GM12878 (cell line): ENCODE measurements around the gene KCNG3. TPM values are rescaled to one million over a fixed set of nuclear protein-coding genes. Genes with fewer than 3 reads are reported as not detected.

ENCODE experiments used
- ATAC-seq: fragments of 200-7000 bp; cut with Tn5 transposase; 3 replicates; pipeline ENCODE4 v1.9.1; 2020; ENCODE audit warnings: mild to moderate bottlenecking, moderate library complexity
- BruUV-seq: library from RNA; stranded (reverse); fragments of 400-500 nt; replicated peaks from 2 replicates; lab custom pipeline; 2021; lab: Mats Ljungman, UMichigan
- CTCF ChIA-PET: fragments of 300-600 bp; sonication (Branson Sonifier 250); formaldehyde crosslinking; extraction: SDS; loops from one replicate; lab custom pipeline; 2021; ENCODE audit warnings: inconsistent platforms; lab: Yijun Ruan, JAX
- POLR2A ChIA-PET: fragments of 350-600 bp; formaldehyde crosslinking; extraction: SDS; loops from one replicate; lab custom pipeline; 2021; ENCODE audit warnings: inconsistent platforms; lab: Charles Lee
- RAD21 ChIA-PET: fragments of 300-600 bp; sonication (Branson Sonifier 250); formaldehyde crosslinking; loops from one replicate; lab custom pipeline; 2023; ENCODE audit warnings: antibody characterized with exemption; ENCODE audit not compliant: unreplicated experiment; lab: Charles Lee
- SMC1A ChIA-PET: fragments of 300-600 bp; sonication (Branson Sonifier 250); formaldehyde crosslinking; loops from one replicate; lab custom pipeline; 2023; ENCODE audit not compliant: unreplicated experiment, uncharacterized antibody; lab: Charles Lee
- DNase-seq: peaks from one replicate; pipeline ENCODE4 v3.0.0-alpha.2; 2011; ENCODE audit warnings: low read depth, low spot score
- FAIRE-seq: peaks from 3 replicates; lab custom pipeline; 2011; peaks lifted over from hg19 to GRCh38; lab: Jason Lieb, UNC
- H2AFZ ChIP-seq: 2 replicates; pipeline ENCODE4 v1.6.0; 2011; ENCODE audit warnings: low read depth, low read length, control low read depth; ENCODE audit not compliant: control insufficient read depth
- H3K27ac ChIP-seq: 2 replicates; pipeline ENCODE4 v1.5.1; 2011; ENCODE audit warnings: control low read depth; ENCODE audit not compliant: control insufficient read depth, insufficient read depth
- H3K27me3 ChIP-seq, 2 experiments: replicated peaks in 1 of 2; 2 replicates each; pipeline versions ENCODE4 v1.6.0 to v1.6.1; 2011; ENCODE audit warnings: low read length in 1 of 2; ENCODE audit not compliant: control insufficient read depth in 2 of 2, insufficient read depth in 2 of 2
- H3K36me3 ChIP-seq, 2 experiments: 2 replicates each; pipeline ENCODE4 v1.5.1; 2011; ENCODE audit warnings: low read length in 1 of 2; ENCODE audit not compliant: control insufficient read depth in 2 of 2, insufficient read depth in 2 of 2
- H3K4me1 ChIP-seq: 2 replicates; pipeline ENCODE4 v1.6.1; 2011; ENCODE audit warnings: mild to moderate bottlenecking, low read length, moderate library complexity, mixed read lengths; ENCODE audit not compliant: control insufficient read depth, insufficient read depth
- H3K4me2 ChIP-seq: 2 replicates; pipeline ENCODE4 v1.6.0; 2011; ENCODE audit warnings: control low read depth; ENCODE audit not compliant: control insufficient read depth, insufficient read depth
- H3K4me3 ChIP-seq: fragments of 200-600 bp; sonication (generic); 2 replicates; pipeline ENCODE4 v1.5.1; 2016
- H3K79me2 ChIP-seq: 2 replicates; pipeline ENCODE4 v1.6.0; 2011; ENCODE audit warnings: low read length; ENCODE audit not compliant: control insufficient read depth, insufficient read depth
- H3K9ac ChIP-seq: 2 replicates; pipeline ENCODE4 v1.8.0; 2011; ENCODE audit warnings: low read length, control low read depth, mixed read lengths; ENCODE audit not compliant: control insufficient read depth, insufficient read depth
- H3K9me3 ChIP-seq: replicated peaks from 3 replicates; pipeline ENCODE4 v1.5.1; 2011; ENCODE audit warnings: mild to moderate bottlenecking, low read length; ENCODE audit not compliant: control insufficient read depth, insufficient read depth
- H4K20me1 ChIP-seq: 2 replicates; pipeline ENCODE4 v1.6.0; 2011; ENCODE audit not compliant: control insufficient read depth, insufficient read depth
- CEBPZ ChIP-seq: fragments of 150-350 bp; IDR thresholded peaks from 2 replicates; pipeline ENCODE4 v1.6.1; 2016; ENCODE audit warnings: low read depth, low read length
- CTCF ChIP-seq, 3 experiments: IDR thresholded peaks in 2 of 3; conservative IDR thresholded peaks in 1 of 3; 2 replicates each; pipeline ENCODE4 v1.5.1; 2011; ENCODE audit warnings: low read depth in 3 of 3, low read length in 3 of 3, mild to moderate bottlenecking in 3 of 3, control low read depth in 2 of 3, moderate library complexity in 2 of 3, inconsistent platforms in 1 of 3, mixed read lengths in 1 of 3; ENCODE audit not compliant: control insufficient read depth in 2 of 3, insufficient read depth in 1 of 3; ENCODE audit errors: extremely low read depth in 1 of 3
- FOXM1 ChIP-seq: IDR thresholded peaks from 2 replicates; pipeline ENCODE4 v1.6.1; 2012; ENCODE audit warnings: low read depth, mild to moderate bottlenecking, inconsistent platforms, low read length, moderate library complexity
- KAT2A ChIP-seq: conservative IDR thresholded peaks from 2 replicates; pipeline ENCODE4 v1.6.1; 2011; ENCODE audit warnings: low read depth, low read length; ENCODE audit not compliant: control insufficient read depth
- KDM1A ChIP-seq: fragments of 200-600 bp; sonication (generic); IDR thresholded peaks from 2 replicates; pipeline ENCODE4 v1.6.1; 2016; ENCODE audit warnings: borderline replicate concordance
- NFYA ChIP-seq: IDR thresholded peaks from 2 replicates; pipeline ENCODE4 v1.6.1; 2011; ENCODE audit warnings: low read depth, mild to moderate bottlenecking, low read length, improper control_type of control experiment, borderline replicate concordance
- RAD51 ChIP-seq: fragments of 450-650 bp; IDR thresholded peaks from 2 replicates; pipeline ENCODE4 v1.6.1; 2016; ENCODE audit warnings: moderate library complexity, mild to moderate bottlenecking, inconsistent platforms
- RUNX3 ChIP-seq: IDR thresholded peaks from 2 replicates; pipeline ENCODE4 v1.6.1; 2012; ENCODE audit warnings: low read length, inconsistent platforms
- SIX5 ChIP-seq: IDR thresholded peaks from 2 replicates; pipeline ENCODE4 v1.6.1; 2011; ENCODE audit warnings: mild to moderate bottlenecking, low read depth, low read length, moderate library complexity; ENCODE audit not compliant: severe bottlenecking
- SKIL ChIP-seq: fragments of 450-650 bp; IDR thresholded peaks from 2 replicates; pipeline ENCODE4 v1.6.1; 2017; ENCODE audit warnings: mild to moderate bottlenecking, low read depth, inconsistent platforms; ENCODE audit not compliant: poor library complexity, severe bottlenecking
- SMC3 ChIP-seq: IDR thresholded peaks from 2 replicates; pipeline ENCODE4 v1.6.1; 2011; ENCODE audit warnings: low read length, improper control_type of control experiment, borderline replicate concordance
- TARDBP ChIP-seq: IDR thresholded peaks from 2 replicates; pipeline ENCODE4 v1.6.1; 2016; ENCODE audit warnings: borderline replicate concordance
- WRNIP1 ChIP-seq: IDR thresholded peaks from 2 replicates; pipeline ENCODE4 v1.6.1; 2011; ENCODE audit warnings: low read depth, low read length, improper control_type of control experiment, borderline replicate concordance
- WGBS: methylation state at CpG from one replicate; pipeline ENCODE4 v1.1.6; 2016; ENCODE audit warnings: low lambda C conversion rate; ENCODE audit not compliant: insufficient replicate concordance, insufficient coverage; ENCODE audit errors: missing lambda C conversion rate; 5-methylcytosine and 5-hydroxymethylcytosine counted together
- in situ Hi-C: fragments of 300-500 bp; cut with MboI; formaldehyde crosslinking; loops from 9 replicates; pipeline ENCODE4 v1.14.3; 2018; ENCODE audit warnings: mixed read lengths
- intact Hi-C: fragments of 100-400 bp; cut with micrococcal nuclease; formaldehyde crosslinking; loops from one replicate; pipeline ENCODE4 v1.14.2; 2022; ENCODE audit not compliant: unreplicated experiment
- polyA plus RNA-seq, 11 experiments: library from polyadenylated mRNA; depleted of rRNA in 4 of 11; unstranded in 6 of 11; stranded (reverse) in 5 of 11; fragments of >200 nt; fragmentation: Nextera tagmentation in 4 of 11; fragmentation: Illumina TruSeq in 1 of 11; extraction: Ambion mirVana in 4 of 11; extraction: Trizol in 1 of 11; gene quantifications; 1 replicate in 1 of 11; 2 replicates in 10 of 11; pipeline versions ENCODE4 v1.2.1 to v1.2.3, GENCODE V29; 2011 to 2016; ENCODE audit warnings: inconsistent platforms in 2 of 11, missing spikeins in 2 of 11, low read depth in 1 of 11
- total RNA-seq, 4 experiments: library from RNA; depleted of rRNA in 3 of 4; stranded (reverse); fragments of >200 nt in 3 of 4; fragmentation: Illumina TruSeq in 1 of 4; extraction: Trizol in 1 of 4; gene quantifications; 2 replicates each; pipeline versions ENCODE4 v1.2.1 to v1.2.3, GENCODE V29; 2013 to 2021

The KCNG3 gene
- total and polyA plus RNA-seq, 10 of the 15 experiments (the other 5 are each of a cell fraction or from before 2014, with no cell fraction given), result 0.01 to 0.06 (median 0.04) TPM; not detected in 4

DNA sequence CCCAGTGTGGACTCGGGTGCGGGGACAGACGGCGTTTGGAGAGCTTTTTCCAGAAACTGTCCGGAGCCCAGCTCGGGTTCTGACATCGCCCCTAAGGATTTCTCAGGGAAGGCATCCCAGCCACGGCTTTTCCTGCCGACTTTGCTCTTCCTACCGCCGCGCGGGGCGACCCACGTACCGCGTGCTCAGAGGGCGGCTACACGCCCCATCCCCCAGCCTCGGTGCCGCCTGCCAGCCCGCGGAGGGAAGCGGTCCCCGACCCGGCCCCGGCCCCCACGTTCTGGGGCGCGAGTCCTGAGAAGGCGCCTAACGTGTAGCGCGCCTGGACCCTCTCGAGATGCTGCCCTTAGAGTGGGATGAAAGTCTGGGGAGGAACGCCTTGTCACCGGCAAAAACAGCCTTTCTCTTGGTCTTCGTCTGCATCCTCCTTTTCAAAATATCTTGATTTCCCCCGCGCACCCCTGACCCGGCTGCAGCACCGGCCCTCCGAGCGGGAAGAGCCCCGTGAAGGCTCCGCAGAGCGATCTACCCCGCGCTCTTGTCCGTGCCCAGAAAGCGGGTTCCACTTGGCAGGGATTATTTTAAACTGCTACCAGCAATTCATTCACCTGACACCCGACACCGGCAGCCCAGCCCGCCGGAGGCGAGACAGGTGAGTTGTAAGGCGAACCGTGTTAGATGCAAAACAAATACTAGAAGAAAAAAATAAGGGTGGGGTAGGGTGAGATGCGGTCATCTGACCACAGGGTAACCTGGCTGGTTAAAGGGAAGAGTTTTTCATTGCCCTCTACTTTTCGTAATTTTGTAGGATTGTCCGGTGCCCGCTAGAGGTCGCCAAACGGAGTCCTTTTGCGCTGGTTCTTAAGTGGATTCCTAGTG lies 812 bp upstream of the KCNG3 start:
- Histone ChIP-seq H3K36me3 (no peaks in the 10 kb centered on the region), H2AFZ (peak overlapping the region; percentile 72), H3K27me3 (peaks cover 3 to 13% of the 10 kb centered on the region in 2 experiments), H3K27ac (no peak overlapping the region), H3K9ac (peak overlapping the region; percentile 10; the same call in 1 of the 2 replicates), H4K20me1 (no peaks in the 10 kb centered on the region), H3K4me1 (no peaks in the 10 kb centered on the region), H3K79me2 (no peaks in the 10 kb centered on the region), H3K4me3 (peak overlapping the region; percentile 76), H3K9me3 (no peaks in the 10 kb centered on the region; the same call in 2 of the 3 replicates), H3K4me2 (peak overlapping the region; percentile 95)
- ChIA-PET CTCF (interaction anchor here (0.5 to 5.6 kb wide), 6 partner anchors 8 to 169 kb away, joined by 3 to 63 read pairs (median 6); no protein-coding TSS in a partner anchor), POLR2A (no interaction called here), SMC1A (interaction anchor here (1.4 to 6.8 kb wide), 5 partner anchors 12 to 195 kb away, joined by 3 to 62 read pairs (median 4); no protein-coding TSS in a partner anchor), RAD21 (interaction anchor here (1.9 to 4.5 kb wide), 2 partner anchors 16 to 169 kb away, joined by 5 to 25 read pairs; no protein-coding TSS in a partner anchor)
- peak; percentile 35 for DNase-seq
- intact Hi-C loops, result loop anchor here (1.0 to 10.0 kb wide), 4 partner anchors 108 to 300 kb away; partner anchors contain the start of gene HAAO
- 2% methylated on average over 65 of the region's 65 CpGs for WGBS
- FAIRE-seq, result peak; percentile 92
- BruUV-seq, result no TSS peak
- in situ Hi-C loops, result loop anchor here (5.0 kb wide), 1 partner anchor 168 kb away; no protein-coding TSS in a partner anchor
- peak; percentile 90 for ATAC-seq
- TF ChIP-seq KAT2A, result no peak
- TF ChIP-seq KDM1A, result no peak
- 0 out of 2 replicates have a peak, but pooled peaks have one; percentile 15 for TF ChIP-seq TARDBP
- TF ChIP-seq FOXM1, result peak; percentile 49; the same call in 1 of the 2 replicates
- peak; percentile 47 for TF ChIP-seq SKIL
- peak; percentile 83 for TF ChIP-seq SMC3
- TF ChIP-seq CEBPZ, result no peak
- no peak for TF ChIP-seq SIX5
- 0 out of 2 replicates have a peak, but pooled peaks have one; percentile 83 for TF ChIP-seq WRNIP1
- peak; percentile 83 to 90 (median 89) for TF ChIP-seq CTCF (IDR thresholded peaks at IDR 0.05 in 2 of 3, conservative IDR thresholded peaks at IDR 0.05 in 1 of 3; ENCODE audit: control insufficient read depth in 2 of 3, extremely low read depth in 1 of 3, insufficient read depth in 1 of 3, low read depth in 3 of 3, low read length in 3 of 3)
- TF ChIP-seq RUNX3, result peak; percentile 70
- 0 out of 2 replicates have a peak, but pooled peaks have one; percentile 12 for TF ChIP-seq RAD51
- TF ChIP-seq NFYA, result no peak
